ENCODE measurements around the gene ZNF652. TPM values are rescaled to one million over a fixed set of nuclear protein-coding genes. Genes with fewer than 3 reads are reported as not detected.
"Not testable (repeated sequence)": the region's sequence is repeated elsewhere in the genome, so short reads cannot be mapped to it uniquely, and the experiment has no call there.

The ZNF652 gene
- total RNA-seq, 1 experiment from 2014 or later = 18.2 TPM

DNA sequence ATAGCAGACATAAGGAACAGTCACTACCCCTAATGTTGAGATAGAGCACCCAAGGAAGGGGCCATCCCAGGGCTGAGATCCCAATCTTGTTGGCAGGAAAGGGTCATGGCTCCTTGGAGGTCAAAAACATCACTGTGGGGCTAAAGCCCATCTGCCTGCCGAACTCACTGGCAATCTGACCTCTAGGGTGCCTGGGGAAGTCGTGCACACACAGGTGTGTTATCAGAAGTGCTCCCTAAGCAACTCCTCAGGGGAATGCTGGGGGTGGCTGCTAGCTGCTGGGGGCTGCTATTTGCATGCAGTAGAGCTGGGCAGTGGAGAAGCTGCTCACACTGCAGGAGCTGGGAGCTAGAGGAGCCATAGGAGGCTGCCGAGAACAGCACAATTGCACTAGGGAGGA lies 84.0 kb downstream of the ZNF652 start:
- BruUV-seq (replicated peaks) = no TSS peak
- no peaks in the 10 kb centered on the region for H3K79me2 ChIP-seq (ENCODE audit: low read length)
- no peaks in the 10 kb centered on the region for H3K9me3 ChIP-seq (ENCODE audit: low read length)
- H3K36me3 ChIP-seq (ENCODE audit: low read depth, low read length) = no peaks in the 10 kb centered on the region
- no peak overlapping the region for H3K4me3 ChIP-seq (ENCODE audit: low read length)
- no peaks in the 10 kb centered on the region for H3K27me3 ChIP-seq (ENCODE audit: low read length)
- no peak for ATAC-seq
- no peaks in the 10 kb centered on the region for H4K20me1 ChIP-seq (ENCODE audit: low read length)
- intact Hi-C loops (cut with micrococcal nuclease) = no loop called here
- no peak for DNase-seq
- no peak overlapping the region for H3K9ac ChIP-seq (ENCODE audit: low read length)
- H2AFZ ChIP-seq (ENCODE audit: low read length) = no peak overlapping the region
- CTCF ChIA-PET = no interaction called here
- H3K4me2 ChIP-seq (ENCODE audit: low read length) = no peak overlapping the region
- no peaks in the 10 kb centered on the region for H3K9me2 ChIP-seq (replicated peaks; ENCODE audit: low read length)
- TF ChIP-seq, protein P1, sequence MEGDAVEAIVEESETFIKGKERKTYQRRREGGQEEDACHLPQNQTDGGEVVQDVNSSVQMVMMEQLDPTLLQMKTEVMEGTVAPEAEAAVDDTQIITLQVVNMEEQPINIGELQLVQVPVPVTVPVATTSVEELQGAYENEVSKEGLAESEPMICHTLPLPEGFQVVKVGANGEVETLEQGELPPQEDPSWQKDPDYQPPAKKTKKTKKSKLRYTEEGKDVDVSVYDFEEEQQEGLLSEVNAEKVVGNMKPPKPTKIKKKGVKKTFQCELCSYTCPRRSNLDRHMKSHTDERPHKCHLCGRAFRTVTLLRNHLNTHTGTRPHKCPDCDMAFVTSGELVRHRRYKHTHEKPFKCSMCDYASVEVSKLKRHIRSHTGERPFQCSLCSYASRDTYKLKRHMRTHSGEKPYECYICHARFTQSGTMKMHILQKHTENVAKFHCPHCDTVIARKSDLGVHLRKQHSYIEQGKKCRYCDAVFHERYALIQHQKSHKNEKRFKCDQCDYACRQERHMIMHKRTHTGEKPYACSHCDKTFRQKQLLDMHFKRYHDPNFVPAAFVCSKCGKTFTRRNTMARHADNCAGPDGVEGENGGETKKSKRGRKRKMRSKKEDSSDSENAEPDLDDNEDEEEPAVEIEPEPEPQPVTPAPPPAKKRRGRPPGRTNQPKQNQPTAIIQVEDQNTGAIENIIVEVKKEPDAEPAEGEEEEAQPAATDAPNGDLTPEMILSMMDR (conservative IDR thresholded peaks at IDR 0.05; ENCODE audit: low read depth, low read length) = no peak
- TF ChIP-seq EZH2phosphoT487 (IDR thresholded peaks at IDR 0.05; ENCODE audit: borderline replicate concordance, low read length) (no peak), EZH2 (IDR thresholded peaks at IDR 0.05; ENCODE audit: low read length, unreplicated experiment) (no peak)
- no peaks in the 10 kb centered on the region for H3F3A ChIP-seq (ENCODE audit: low read length, unreplicated experiment)
- no peaks in the 10 kb centered on the region for H3K4me1 ChIP-seq (ENCODE audit: insufficient read depth, low read length)
- POLR2A ChIA-PET (ENCODE audit: unreplicated experiment) = no interaction called here
- H3K27ac ChIP-seq (ENCODE audit: low read length) = no peak overlapping the region

DNA sequence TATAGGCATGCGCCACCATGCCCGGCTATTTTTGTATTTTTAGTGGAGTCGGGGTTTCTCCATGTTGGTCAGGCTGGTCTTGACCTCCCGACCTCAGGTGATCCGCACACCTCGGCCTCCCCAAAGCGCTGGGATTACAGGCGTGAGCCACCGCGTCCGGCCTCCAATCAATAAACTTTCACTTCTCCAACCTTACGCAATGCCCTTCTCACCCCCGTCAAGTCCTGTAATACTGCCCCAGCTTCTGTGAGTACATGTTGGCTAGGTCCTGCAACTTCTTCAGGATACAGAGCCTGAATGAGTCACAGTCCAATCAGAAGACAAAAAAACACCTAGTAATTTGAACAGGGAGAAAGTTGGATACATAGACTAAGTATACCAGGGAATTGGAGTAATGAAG lies 84.4 kb downstream of the ZNF652 start:
- Histone ChIP-seq H3K79me2 (ENCODE audit: low read length) (no peaks in the 10 kb centered on the region), H3K27ac (ENCODE audit: low read length) (no peak overlapping the region), H3K4me3 (ENCODE audit: low read length) (no peak overlapping the region), H3K27me3 (ENCODE audit: low read length) (no peaks in the 10 kb centered on the region), H3K9ac (ENCODE audit: low read length) (no peak overlapping the region), H3K36me3 (ENCODE audit: low read depth, low read length) (no peaks in the 10 kb centered on the region), H3K9me3 (ENCODE audit: low read length) (no peaks in the 10 kb centered on the region), H3F3A (ENCODE audit: low read length, unreplicated experiment) (no peaks in the 10 kb centered on the region), H3K4me1 (ENCODE audit: insufficient read depth, low read length) (no peaks in the 10 kb centered on the region), H2AFZ (ENCODE audit: low read length) (no peak overlapping the region), H3K9me2 (replicated peaks; ENCODE audit: low read length) (no peaks in the 10 kb centered on the region), H4K20me1 (ENCODE audit: low read length) (no peaks in the 10 kb centered on the region), H3K4me2 (ENCODE audit: low read length) (no peak overlapping the region)
- CTCF ChIA-PET = no interaction called here
- intact Hi-C loops (cut with micrococcal nuclease) = no loop called here
- ATAC-seq = peak; percentile 15; the same call in 1 of the 2 replicates
- TF ChIP-seq EZH2phosphoT487 (IDR thresholded peaks at IDR 0.05; ENCODE audit: borderline replicate concordance, low read length) = no peak
- no peak for TF ChIP-seq EZH2 (IDR thresholded peaks at IDR 0.05; ENCODE audit: low read length, unreplicated experiment)
- TF ChIP-seq, protein P1 (conservative IDR thresholded peaks at IDR 0.05; ENCODE audit: low read depth, low read length) = no peak
- DNase-seq = no peak
- BruUV-seq (replicated peaks) = no TSS peak
- POLR2A ChIA-PET (ENCODE audit: unreplicated experiment) = interaction anchor here (0.7 kb wide), 1 partner anchor 176 kb away, joined by 6 read pairs; no protein-coding TSS in a partner anchor

DNA sequence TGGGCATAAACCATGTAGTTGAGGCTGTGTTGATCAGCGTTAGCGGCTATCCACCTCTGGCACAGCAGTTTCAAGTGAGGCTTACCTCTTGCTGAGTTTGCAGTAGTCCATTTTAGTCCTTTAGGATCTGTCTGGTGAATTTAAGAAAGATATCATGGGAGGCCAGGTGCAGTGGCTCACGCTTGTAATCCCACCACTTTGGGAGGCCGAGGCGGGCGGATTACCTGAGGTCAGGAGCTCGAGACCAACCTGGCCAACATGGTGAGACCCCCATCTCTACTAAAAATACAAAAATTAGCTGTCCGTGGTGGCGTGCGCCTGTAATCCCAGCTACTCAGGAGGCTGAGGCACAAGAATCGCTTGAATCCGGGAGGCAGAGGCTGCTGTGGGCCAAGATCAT lies 86.1 kb downstream of the ZNF652 start:
- H3K27ac ChIP-seq (ENCODE audit: low read length); H3K27me3 ChIP-seq (ENCODE audit: low read length); BruUV-seq (replicated peaks); H3K9me3 ChIP-seq (ENCODE audit: low read length); H4K20me1 ChIP-seq (ENCODE audit: low read length); H3K79me2 ChIP-seq (ENCODE audit: low read length); H3F3A ChIP-seq (ENCODE audit: low read length, unreplicated experiment); H3K9ac ChIP-seq (ENCODE audit: low read length); intact Hi-C loops (cut with micrococcal nuclease); ATAC-seq; H2AFZ ChIP-seq (ENCODE audit: low read length); DNase-seq; H3K36me3 ChIP-seq (ENCODE audit: low read depth, low read length); H3K9me2 ChIP-seq (replicated peaks; ENCODE audit: low read length); H3K4me2 ChIP-seq (ENCODE audit: low read length); H3K4me3 ChIP-seq (ENCODE audit: low read length); H3K4me1 ChIP-seq (ENCODE audit: insufficient read depth, low read length): not testable (repeated sequence)
- POLR2A ChIA-PET (ENCODE audit: unreplicated experiment) = interaction anchor here (0.7 kb wide), 1 partner anchor 204 kb away, joined by 10 read pairs; no protein-coding TSS in a partner anchor
- CTCF ChIA-PET = interaction anchor here (0.6 kb wide), 1 partner anchor 96 kb away, joined by 4 read pairs; no protein-coding TSS in a partner anchor
